Psoas muscle (tissue), 8 donors: Measurements from ENCODE around the gene PWWP2B. TPM values are rescaled to one million over a fixed set of nuclear protein-coding genes. Genes with fewer than 3 reads are reported as not detected.

Source experiments
- ATAC-seq, 4 donors: fragments of 200-7000 bp; cut with Tn5 transposase; one replicate each; pipeline ENCODE4 v1.9.1; 2020; ENCODE audit warnings: moderate library complexity in 3 of 4, mild to moderate bottlenecking in 2 of 4
- DNase-seq, 2 donors: peaks; one replicate each; pipeline ENCODE4 v3.0.0-alpha.2; 2020
- H3K27ac ChIP-seq: fragments of 200-600 bp; one replicate; pipeline ENCODE4 v1.8.0; 2022
- H3K27me3 ChIP-seq, 3 donors: fragments of 200-600 bp in 1 of 3; one replicate each; pipeline versions ENCODE4 v1.6.1 to v1.8.0; 2013 to 2022; ENCODE audit warnings: low read length in 2 of 3, mild to moderate bottlenecking in 2 of 3, moderate library complexity in 1 of 3; ENCODE audit not compliant: insufficient read depth in 3 of 3
- H3K36me3 ChIP-seq, 2 donors: fragments of 200-600 bp in 1 of 2; one replicate each; pipeline versions ENCODE4 v1.6.1 to v1.8.0; 2013 to 2022; ENCODE audit warnings: low read depth in 1 of 2, mild to moderate bottlenecking in 1 of 2, moderate library complexity in 1 of 2; ENCODE audit not compliant: insufficient read depth in 1 of 2
- H3K4me1 ChIP-seq: fragments of 200-600 bp; one replicate; pipeline ENCODE4 v1.8.0; 2022
- H3K4me3 ChIP-seq: fragments of 200-600 bp; one replicate; pipeline ENCODE4 v1.8.0; 2022; ENCODE audit warnings: mild to moderate bottlenecking
- H3K9me3 ChIP-seq: fragments of 200-600 bp; one replicate; pipeline ENCODE4 v1.8.0; 2022
- CTCF ChIP-seq: fragments of 200-600 bp; IDR thresholded peaks from one replicate; pipeline ENCODE4 v1.8.0; 2022; ENCODE audit warnings: antibody characterized with exemption
- WGBS, 3 donors: extraction: QIAGEN DNeasy Blood & Tissue Kit; methylation state at CpG; one replicate each; pipeline versions ENCODE4 v1.1.6 to v1.1.7; 2013; 5-methylcytosine and 5-hydroxymethylcytosine counted together
- intact Hi-C, 2 donors: fragments of 100-400 bp; cut with DNase I; formaldehyde crosslinking; loops; one replicate each; pipeline versions ENCODE4 v1.11.0 to v1.14.2; 2022
- polyA plus RNA-seq, 3 donors: library from polyadenylated mRNA; stranded (reverse); fragments of 200-250 nt; gene quantifications; one replicate each; pipeline ENCODE4 v1.2.3, GENCODE V29; 2013
- total RNA-seq, 4 donors: library from RNA; stranded (reverse); fragmentation: NEBNext Ultra II Directional in 2 of 4; extraction: Animal tissue kit (Norgen Biotek cat#: 25700) in 2 of 4; gene quantifications; one replicate each; pipeline versions ENCODE4 v1.2.1 to v1.2.4, GENCODE V29; 2021 to 2023
- donor health status: healthy with polysubstance abuse.
- donor health status: DM: no; HTN: no; CAD: no; lungs with moderate emphysema.
- donor health status: Bipolar disorder and iron deficiency.
- donor health status: healthy.
- donor health status: DM: yes; HTN: yes; CAD: no.
- donor health status: DM: no; HTN: no; CAD: no.
- donor health status: DM: no; HTN: no; CAD: no.
- donor health status: DM: yes; HTN: yes; CAD: no.

PWWP2B gene
- total and polyA plus RNA-seq, 7 donors = 14.5 to 35.2 (median 22.2) TPM

GRCh38 chr10:132423966-132424861 is 27.2 kb downstream of the PWWP2B start:
- Histone ChIP-seq H3K27me3 (no peaks in the 10 kb centered on the region), H3K27ac (no peak overlapping the region), H3K4me1 (peaks cover 22% of the 10 kb centered on the region), H3K9me3 (no peaks in the 10 kb centered on the region), H3K4me3 (no peak overlapping the region), H3K36me3 (no peaks in the 10 kb centered on the region)
- no peak for TF ChIP-seq CTCF
- intact Hi-C loops = no loop called here
- ATAC-seq = no peak
- 72 to 84% (median 77%) methylated on average over 20 to 21 of the region's 21 CpGs for WGBS, 3 donors
- no peak for DNase-seq

GRCh38 chr10:132425029-132425756 is 28.2 kb downstream of the PWWP2B start:
- Histone ChIP-seq H3K4me1 (peaks cover 21% of the 10 kb centered on the region), H3K4me3 (no peak overlapping the region), H3K36me3 (no peaks in the 10 kb centered on the region), H3K27me3 (no peaks in the 10 kb centered on the region), H3K27ac (no peak overlapping the region), H3K9me3 (no peaks in the 10 kb centered on the region)
- TF ChIP-seq CTCF = no peak
- DNase-seq = no peak
- ATAC-seq = no peak
- WGBS, 3 donors = 93 to 95% (median 94%) methylated on average over 56 to 61 of the region's 61 CpGs
- intact Hi-C loops = no loop called here

- Histone ChIP-seq H3K9me3 (no peaks in the 10 kb centered on the region), H3K4me3 (no peak overlapping the region), H3K27ac (no peak overlapping the region), H3K27me3 (no peaks in the 10 kb centered on the region), H3K4me1 (peaks cover 20% of the 10 kb centered on the region), H3K36me3 (no peaks in the 10 kb centered on the region)
- ATAC-seq (no peak), DNase-seq (no peak)
- WGBS, 3 donors = 56 to 77% (median 63%) methylated on average over 9 of the region's 9 CpGs
- TF ChIP-seq CTCF = no peak
- intact Hi-C loops = no loop called here
These were observed 28.8 kb downstream of the PWWP2B start for GRCh38 chr10:132425757-132426155.

DNA sequence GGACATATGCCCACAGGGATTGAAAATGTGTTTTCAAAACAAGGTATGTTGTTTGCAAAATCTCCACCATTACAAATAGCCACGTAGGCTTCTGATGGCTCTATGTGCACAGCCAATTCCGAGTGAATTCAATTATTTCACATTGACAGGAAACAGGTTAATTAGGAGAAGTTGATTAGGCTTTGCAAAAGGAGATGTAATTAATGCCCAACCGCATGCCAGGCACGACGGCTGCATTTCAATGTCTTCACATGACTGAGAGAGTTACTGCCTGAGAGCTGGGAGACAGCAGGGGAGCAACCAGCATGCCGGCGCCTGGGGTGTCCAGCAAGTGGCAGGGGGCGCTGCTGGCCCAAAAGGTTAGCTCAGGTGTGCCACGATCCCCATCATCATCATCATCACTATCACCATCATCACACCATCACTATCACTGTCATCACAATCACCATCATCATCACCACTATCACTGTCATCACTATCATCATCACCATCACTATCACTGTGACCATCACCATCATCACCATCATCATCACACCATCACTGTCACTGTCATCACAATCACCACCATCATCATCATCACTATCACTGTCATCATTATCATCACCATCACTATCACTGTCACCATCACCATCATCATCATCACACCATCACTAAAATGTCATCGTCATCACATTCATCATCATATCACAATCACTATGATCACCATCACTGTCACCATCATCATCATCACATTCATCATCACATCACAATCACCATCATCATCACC is 30.2 kb downstream of the PWWP2B start:
- 87 to 93% (median 87%) methylated on average over 10 of the region's 10 CpGs for WGBS, 3 donors
- Histone ChIP-seq H3K4me1 (peaks cover 6% of the 10 kb centered on the region), H3K36me3 (no peaks in the 10 kb centered on the region), H3K9me3 (no peaks in the 10 kb centered on the region), H3K4me3 (no peak overlapping the region), H3K27ac (no peak overlapping the region), H3K27me3 (no peaks in the 10 kb centered on the region)
- DNase-seq = no peak
- no peak for ATAC-seq
- intact Hi-C loops = no loop called here
- no peak for TF ChIP-seq CTCF
